ENCODE measurements around the gene PLA2G15. TPM values are rescaled to one million over a fixed set of nuclear protein-coding genes. Genes with fewer than 3 reads are reported as not detected.

The PLA2G15 gene
- total and polyA plus RNA-seq, 2 donors (not counting 1 experiment from before 2014, with no cell fraction given): 6.1 to 12.5 TPM

DNA sequence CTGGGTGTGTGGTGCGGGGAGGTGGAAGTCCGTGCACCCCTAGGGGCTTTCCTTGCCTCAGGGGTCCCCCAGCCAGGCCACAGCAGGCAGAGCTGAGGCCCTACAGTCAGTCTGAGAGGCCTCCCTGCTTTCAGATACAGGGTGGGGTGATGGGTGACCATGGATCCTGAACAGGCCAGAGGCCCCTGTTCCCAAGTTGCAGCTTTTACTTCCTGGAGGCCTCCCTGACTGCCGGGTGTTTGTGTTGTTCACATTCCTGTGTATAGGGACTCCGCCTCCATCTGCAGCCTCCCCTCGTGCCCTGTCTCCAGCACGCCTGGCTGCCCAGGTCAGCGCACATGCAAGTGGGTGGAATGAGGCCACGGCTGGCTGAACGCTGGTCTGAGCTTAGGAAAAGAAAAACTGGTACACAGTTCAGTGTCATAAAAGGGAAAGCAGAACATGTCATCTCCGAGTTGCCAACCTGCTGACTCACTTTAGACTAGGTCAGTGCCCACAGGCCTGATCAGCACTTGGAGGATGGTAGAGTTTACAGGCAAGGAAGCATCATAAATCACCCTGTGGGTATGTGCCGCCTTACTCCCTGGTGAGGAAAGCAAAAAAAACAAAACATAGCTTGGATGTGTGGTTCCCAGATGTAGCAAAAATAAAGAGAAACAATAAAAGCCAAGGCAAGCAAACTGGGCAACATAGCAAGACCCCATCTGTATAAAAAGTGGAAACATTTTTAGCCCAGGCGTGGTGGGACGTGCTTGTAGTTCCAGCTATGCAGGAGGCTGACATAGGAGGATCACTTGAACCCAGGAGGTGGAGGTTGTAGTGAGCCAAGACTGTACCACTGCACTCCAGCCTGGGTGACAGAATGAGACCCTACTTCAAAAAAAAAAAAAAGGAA lies 13.0 kb downstream of the PLA2G15 start:
- H3K4me3 ChIP-seq (ENCODE audit: control extremely low read depth in 1 of 5, extremely low read depth in 1 of 5, insufficient read depth in 1 of 5, low read depth in 2 of 5, low read length in 4 of 5): no peak overlapping the region
- H3K9me3 ChIP-seq (ENCODE audit: control extremely low read depth in 1 of 3, control insufficient read depth in 2 of 3, insufficient read depth in 1 of 3, low read length in 2 of 3): no peaks in the 10 kb centered on the region
- POLR2A ChIA-PET: interaction anchor here (1.0 to 1.2 kb wide), 2 partner anchors 32 to 53 kb away, joined by 3 to 4 read pairs; partner anchors contain the start of genes PRMT7 and SLC7A6OS
- H3K4me2 ChIP-seq (replicated peaks; ENCODE audit: low read depth, low read length, poor library complexity, severe bottlenecking): peak overlapping the region; percentile 51
- H3K4me1 Mint-ChIP-seq: peaks cover 30% of the 10 kb centered on the region
- H2AFZ ChIP-seq (ENCODE audit: insufficient read depth, low read depth, low read length, poor library complexity, severe bottlenecking): peak overlapping the region; percentile 55
- no peak overlapping the region for H3K9ac ChIP-seq (ENCODE audit: low read length)
- WGBS (ENCODE audit: insufficient coverage): 29% methylated on average over 11 of the region's 13 CpGs
- H3K27ac Mint-ChIP-seq: peak overlapping the region; percentile 90
- no peaks in the 10 kb centered on the region for H3K27me3 Mint-ChIP-seq
- intact Hi-C loops (cut with micrococcal nuclease): no loop called here
- DNase-seq (no peak), ATAC-seq (ENCODE audit: low read depth) (peak; percentile 4)
- H3K9me3 Mint-ChIP-seq (ENCODE audit: insufficient read depth): no peaks in the 10 kb centered on the region
- H4K20me1 ChIP-seq (ENCODE audit: control insufficient read depth, insufficient read depth, low read length, poor library complexity, severe bottlenecking): peaks cover 7% of the 10 kb centered on the region
- H3K4me1 ChIP-seq (ENCODE audit: control insufficient read depth in 2 of 2, insufficient read depth in 2 of 2, low read length in 2 of 2): peaks cover 20 to 37% of the 10 kb centered on the region in 2 donors
- CTCF ChIA-PET: interaction anchor here (0.6 to 15.1 kb wide), 12 partner anchors 13 to 866 kb away, joined by 3 to 554 read pairs (median 6); partner anchors contain the start of genes ESRP2, PLA2G15, PRMT7 and SLC7A6OS
- TF ChIP-seq EZH2 (IDR thresholded peaks at IDR 0.05; ENCODE audit: borderline replicate concordance, insufficient read depth, low read depth, low read length, poor library complexity, severe bottlenecking) (no peak), CTCF (IDR thresholded peaks at IDR 0.05) (no peak)
- no peaks in the 10 kb centered on the region for H3K27me3 ChIP-seq (replicated peaks in 1 of 4; ENCODE audit: control extremely low read depth in 1 of 4, control insufficient read depth in 3 of 4, insufficient read depth in 4 of 4, low read length in 3 of 4)
- peak overlapping the region; percentile 50 to 55 for H3K27ac ChIP-seq (ENCODE audit: low read length in 2 of 2)
- H3K4me3 Mint-ChIP-seq: peak overlapping the region; percentile 41
- H3K79me2 ChIP-seq (ENCODE audit: control insufficient read depth, insufficient read depth, low read length): peaks cover 34% of the 10 kb centered on the region
- peaks cover 0 to 31% of the 10 kb centered on the region in 2 experiments for H3K36me3 ChIP-seq (replicated peaks in 1 of 2; ENCODE audit: control extremely low read depth in 1 of 2, control insufficient read depth in 1 of 2, extremely low read depth in 1 of 2, insufficient read depth in 2 of 2, low read length in 1 of 2)

All from B cell (primary cell).